Right lobe of liver (tissue), 6 donors: ENCODE measurements around the gene ERICH6. TPM values are rescaled to one million over a fixed set of nuclear protein-coding genes. Genes with fewer than 3 reads are reported as not detected.

Experiments used
- ATAC-seq, 4 donors: fragments of 200-7000 bp; cut with Tn5 transposase; one replicate each; pipeline ENCODE4 v1.9.1; 2020; ENCODE audit warnings: mild to moderate bottlenecking in 4 of 4, moderate library complexity in 4 of 4
- DNase-seq, 3 donors: peaks; one replicate each; pipeline ENCODE4 v3.0.0-alpha.2; 2020
- H3K27ac ChIP-seq, 3 donors: fragments of 200-600 bp; one replicate each; pipeline ENCODE4 v1.8.0; 2022
- H3K27me3 ChIP-seq, 2 donors: fragments of 200-600 bp; one replicate each; pipeline ENCODE4 v1.8.0; 2022
- H3K36me3 ChIP-seq, 4 donors: fragments of 200-600 bp; sonication (generic) in 1 of 4; one replicate each; pipeline versions ENCODE4 v1.5.1 to v1.8.0; 2017 to 2022; ENCODE audit warnings: control low read depth in 1 of 4
- H3K4me1 ChIP-seq, 4 donors: fragments of 200-600 bp; sonication (generic) in 1 of 4; one replicate each; pipeline versions ENCODE4 v1.5.1 to v1.8.0; 2017 to 2022; ENCODE audit warnings: control low read depth in 1 of 4
- H3K4me3 ChIP-seq, 3 donors: fragments of 200-600 bp; one replicate each; pipeline ENCODE4 v1.8.0; 2022
- H3K9me3 ChIP-seq, 4 donors: fragments of 200-600 bp; sonication (generic) in 1 of 4; one replicate each; pipeline versions ENCODE4 v1.5.1 to v1.8.0; 2017 to 2022; ENCODE audit warnings: control low read depth in 1 of 4
- POLR2A ChIP-seq: fragments of 450-650 bp; IDR thresholded peaks from one replicate; pipeline ENCODE4 v1.6.1; 2017; ENCODE audit warnings: antibody characterized with exemption, mild to moderate bottlenecking
- WGBS: methylation state at CpG from one replicate; pipeline ENCODE4 v1.1.6; 2018; ENCODE audit warnings: low coverage, low lambda C conversion rate; ENCODE audit not compliant: insufficient coverage; ENCODE audit errors: missing lambda C conversion rate; 5-methylcytosine and 5-hydroxymethylcytosine counted together
- intact Hi-C, 2 donors: fragments of 100-400 bp; cut with DNase I; formaldehyde crosslinking; loops; one replicate each; pipeline versions ENCODE4 v1.11.2 to v1.14.1; 2022
- total RNA-seq, 6 experiments: library from RNA; depleted of rRNA in 2 of 6; stranded (reverse); fragments of >200 nt in 2 of 6; fragmentation: NEBNext Ultra II Directional in 3 of 6; extraction: Animal tissue kit (Norgen Biotek cat#: 25700) in 3 of 6; gene quantifications; one replicate each; pipeline versions ENCODE4 v1.1.0 to v1.2.4, GENCODE V29; 2016 to 2023
- TF ChIP-seq, protein P1 (sequence below), 4 donors: fragments of 200-600 bp in 3 of 4; fragments of 450-650 bp in 1 of 4; IDR thresholded peaks; one replicate each; pipeline versions ENCODE4 v1.5.1 to v1.8.0; 2016 to 2022; ENCODE audit warnings: antibody characterized with exemption in 4 of 4, mild to moderate bottlenecking in 2 of 4
- donor health status: DM: no; HTN: yes; CAD: no.
- donor health status: DM: no; HTN: no; CAD: no.
- donor health status: DM: no; HTN: no; CAD: no.
- donor health status: DM: no; HTN: yes; CAD: no.
- donor health status: DM: no; HTN: yes; CAD: no.

The ERICH6 gene
- total RNA-seq, 6 experiments from 2014 or later = 0.49 TPM; not detected in 5

DNA sequence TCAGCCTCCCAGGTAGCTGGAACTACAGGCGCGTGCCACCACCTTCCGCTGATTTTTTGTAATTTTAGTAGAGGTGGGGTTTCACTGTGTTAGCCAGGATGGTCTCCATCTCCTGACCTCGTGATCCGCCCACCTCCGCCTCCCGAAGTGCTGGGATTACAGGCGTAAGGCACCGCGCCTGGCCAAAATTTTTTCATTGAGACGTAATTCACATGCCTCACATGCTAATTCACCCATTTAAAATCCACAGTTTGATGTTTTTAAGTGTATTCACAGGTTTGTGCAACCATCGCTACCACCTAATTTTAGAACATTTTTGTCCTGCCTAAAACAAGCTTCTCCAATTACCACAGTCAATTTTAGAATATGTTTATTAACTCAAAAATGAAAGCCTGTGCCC is 63.5 kb downstream of the ERICH6 start:
- 99% methylated on average over 12 of the region's 12 CpGs for WGBS

DNA sequence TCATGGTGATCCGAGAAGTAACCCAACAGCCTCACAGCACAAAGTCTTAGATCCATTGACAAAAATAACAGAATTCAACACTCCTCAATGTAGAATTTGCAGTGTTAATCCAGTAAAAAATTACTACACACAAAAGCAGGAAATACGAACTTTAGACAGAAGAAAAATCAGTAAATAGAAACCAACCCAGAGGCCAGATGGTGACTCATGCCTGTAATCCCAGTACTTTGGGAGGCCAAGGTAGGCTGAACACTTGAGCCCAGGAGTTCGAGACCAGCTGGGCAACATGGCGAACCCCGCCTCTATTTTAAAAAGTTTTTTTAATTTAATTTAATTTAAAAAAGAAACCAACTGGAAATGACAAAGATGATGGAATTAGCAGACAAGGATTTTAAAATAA is 64.5 kb downstream of the ERICH6 start:
- no peak for TF ChIP-seq POLR2A
- TF ChIP-seq, protein P1, sequence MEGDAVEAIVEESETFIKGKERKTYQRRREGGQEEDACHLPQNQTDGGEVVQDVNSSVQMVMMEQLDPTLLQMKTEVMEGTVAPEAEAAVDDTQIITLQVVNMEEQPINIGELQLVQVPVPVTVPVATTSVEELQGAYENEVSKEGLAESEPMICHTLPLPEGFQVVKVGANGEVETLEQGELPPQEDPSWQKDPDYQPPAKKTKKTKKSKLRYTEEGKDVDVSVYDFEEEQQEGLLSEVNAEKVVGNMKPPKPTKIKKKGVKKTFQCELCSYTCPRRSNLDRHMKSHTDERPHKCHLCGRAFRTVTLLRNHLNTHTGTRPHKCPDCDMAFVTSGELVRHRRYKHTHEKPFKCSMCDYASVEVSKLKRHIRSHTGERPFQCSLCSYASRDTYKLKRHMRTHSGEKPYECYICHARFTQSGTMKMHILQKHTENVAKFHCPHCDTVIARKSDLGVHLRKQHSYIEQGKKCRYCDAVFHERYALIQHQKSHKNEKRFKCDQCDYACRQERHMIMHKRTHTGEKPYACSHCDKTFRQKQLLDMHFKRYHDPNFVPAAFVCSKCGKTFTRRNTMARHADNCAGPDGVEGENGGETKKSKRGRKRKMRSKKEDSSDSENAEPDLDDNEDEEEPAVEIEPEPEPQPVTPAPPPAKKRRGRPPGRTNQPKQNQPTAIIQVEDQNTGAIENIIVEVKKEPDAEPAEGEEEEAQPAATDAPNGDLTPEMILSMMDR (IDR thresholded peaks at IDR 0.05) = no peak
- no peak overlapping the region for H3K27ac ChIP-seq
- no peaks in the 10 kb centered on the region for H3K36me3 ChIP-seq
- intact Hi-C loops = no loop called here
- no peaks in the 10 kb centered on the region for H3K4me1 ChIP-seq
- WGBS = 69% methylated on average over 4 of the region's 5 CpGs
- H3K4me3 ChIP-seq = no peak overlapping the region
- ATAC-seq = peak in 1 of 4 donors; percentile 81
- no peaks in the 10 kb centered on the region for H3K9me3 ChIP-seq
- DNase-seq = no peak
- no peaks in the 10 kb centered on the region for H3K27me3 ChIP-seq

More for the DNA sequence above, 63.5 kb downstream of the ERICH6 start:
- H3K27me3 ChIP-seq = no peaks in the 10 kb centered on the region
- ATAC-seq = no peak
- no peak overlapping the region for H3K27ac ChIP-seq
- no peaks in the 10 kb centered on the region for H3K4me1 ChIP-seq
- H3K36me3 ChIP-seq = no peaks in the 10 kb centered on the region
- intact Hi-C loops = no loop called here
- no peak overlapping the region for H3K4me3 ChIP-seq
- no peak for TF ChIP-seq POLR2A
- TF ChIP-seq, protein P1 (IDR thresholded peaks at IDR 0.05) = no peak
- H3K9me3 ChIP-seq = no peaks in the 10 kb centered on the region
- no peak for DNase-seq

DNA sequence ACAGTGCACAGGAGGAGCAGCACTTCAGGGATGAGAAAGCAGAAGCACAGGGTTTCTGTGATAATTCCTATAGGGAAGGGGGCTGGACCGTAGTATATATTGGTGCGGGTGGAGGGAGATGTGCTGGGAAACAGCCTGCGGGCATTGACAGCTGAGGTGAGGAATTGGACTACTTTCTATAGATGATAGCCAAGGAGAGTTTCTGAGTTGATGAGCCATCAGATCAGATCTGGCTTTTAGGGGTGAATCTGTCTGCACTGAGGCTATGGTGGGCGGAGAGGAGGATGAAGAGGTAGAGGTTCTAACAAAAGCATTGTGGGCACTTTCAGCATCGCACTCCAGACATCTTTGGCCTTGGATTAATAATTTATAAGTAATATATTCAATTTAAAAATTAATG is 67.5 kb downstream of the ERICH6 start:
- H3K4me3 ChIP-seq = no peak overlapping the region
- no peaks in the 10 kb centered on the region for H3K36me3 ChIP-seq
- intact Hi-C loops = no loop called here
- TF ChIP-seq, protein P1 (IDR thresholded peaks at IDR 0.05) = no peak
- TF ChIP-seq POLR2A = no peak
- H3K4me1 ChIP-seq = no peaks in the 10 kb centered on the region
- 85% methylated on average over 4 of the region's 5 CpGs for WGBS
- ATAC-seq = peak in 1 of 4 donors; percentile 13
- H3K27ac ChIP-seq = no peak overlapping the region
- no peak for DNase-seq
- no peaks in the 10 kb centered on the region for H3K27me3 ChIP-seq
- no peaks in the 10 kb centered on the region for H3K9me3 ChIP-seq

DNA sequence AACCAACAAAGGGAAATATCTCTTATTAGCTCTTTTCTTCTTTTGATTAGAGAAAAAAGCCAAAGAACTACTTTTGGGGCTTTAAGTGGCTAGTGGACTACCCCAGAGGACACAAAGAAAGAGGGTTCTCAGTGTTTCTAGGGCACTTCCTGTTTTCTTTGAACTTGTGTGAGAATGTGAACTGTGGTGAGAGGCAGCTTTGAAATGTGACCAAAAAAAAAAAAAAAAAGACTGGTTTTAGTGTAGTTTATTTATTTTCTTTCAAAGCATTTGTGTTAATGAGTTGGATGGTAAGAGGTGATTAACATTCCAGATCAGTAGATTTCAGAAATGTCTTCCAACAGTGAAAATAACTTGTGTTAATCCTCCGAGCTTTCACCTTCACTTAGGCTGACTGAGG is 68.2 kb downstream of the ERICH6 start:
- intact Hi-C loops = no loop called here
- 67% methylated on average over 1 of the region's 1 CpG for WGBS
- Histone ChIP-seq H3K9me3 (no peaks in the 10 kb centered on the region), H3K27me3 (no peaks in the 10 kb centered on the region), H3K27ac (no peak overlapping the region), H3K4me1 (no peaks in the 10 kb centered on the region), H3K36me3 (peaks cover 0 to 5% (median 0%) of the 10 kb centered on the region in 4 donors), H3K4me3 (no peak overlapping the region)
- no peak for TF ChIP-seq POLR2A
- TF ChIP-seq, protein P1 (IDR thresholded peaks at IDR 0.05) = no peak
- DNase-seq (no peak), ATAC-seq (peak in 2 of 4 donors; percentile 18 to 42)

DNA sequence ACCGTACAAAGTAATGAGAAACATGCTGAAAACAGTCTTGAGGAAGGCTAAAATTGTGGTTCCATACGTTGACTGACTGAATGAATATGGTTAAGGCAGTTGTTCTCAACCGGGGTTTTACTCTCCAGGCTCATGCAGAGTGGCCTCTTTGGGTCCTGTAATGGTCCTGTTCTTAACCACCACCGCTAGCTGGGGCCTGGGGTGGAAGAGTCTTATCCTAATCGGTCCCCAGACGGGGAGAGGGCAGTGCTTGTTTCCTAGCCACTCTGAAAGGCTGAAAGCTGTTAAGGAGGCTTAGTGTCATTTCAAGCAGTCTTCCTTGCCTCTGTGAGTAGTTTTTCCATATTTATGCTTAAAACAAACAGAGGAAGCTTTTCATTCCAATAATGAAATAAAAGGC is 68.6 kb downstream of the ERICH6 start:
- Histone ChIP-seq H3K27me3 (no peaks in the 10 kb centered on the region), H3K4me1 (no peaks in the 10 kb centered on the region), H3K9me3 (no peaks in the 10 kb centered on the region), H3K36me3 (peaks cover 0 to 9% (median 0%) of the 10 kb centered on the region in 4 donors), H3K27ac (no peak overlapping the region), H3K4me3 (no peak overlapping the region)
- intact Hi-C loops = no loop called here
- ATAC-seq (no peak), DNase-seq (no peak)
- 42% methylated on average over 6 of the region's 6 CpGs for WGBS
- TF ChIP-seq, protein P1 (IDR thresholded peaks at IDR 0.05) = no peak
